ENCODE data around the gene FER1L5. TPM values are rescaled to one million over a fixed set of nuclear protein-coding genes. Genes with fewer than 3 reads are reported as not detected.

Gene FER1L5
- total and polyA plus RNA-seq, 2 donors (not counting 1 experiment from before 2014, with no cell fraction given): not detected

GRCh38 chr2:96602330-96602823 is 40.2 kb upstream of the FER1L5 start:
- ChIA-PET POLR2A (interaction anchor here (0.8 kb wide), 1 partner anchor 10 kb away, joined by 8 read pairs; no protein-coding TSS in a partner anchor), CTCF (interaction anchor here (0.7 to 1.1 kb wide), 2 partner anchors 255 to 510 kb away, joined by 3 to 4 read pairs; partner anchors contain the start of genes ANKRD36 and ANKRD39)
- no peaks in the 10 kb centered on the region for H3K27me3 Mint-ChIP-seq
- DNase-seq: peak; percentile 24
- no peaks in the 10 kb centered on the region for H4K20me1 ChIP-seq (ENCODE audit: control insufficient read depth, insufficient read depth, low read length, poor library complexity, severe bottlenecking)
- H3K9me3 Mint-ChIP-seq (ENCODE audit: insufficient read depth): no peaks in the 10 kb centered on the region
- H3K79me2 ChIP-seq (ENCODE audit: control insufficient read depth, insufficient read depth, low read length): no peaks in the 10 kb centered on the region
- no peak overlapping the region for H3K9ac ChIP-seq (ENCODE audit: low read length)
- H3K27ac ChIP-seq (ENCODE audit: low read length in 2 of 2): no peak overlapping the region
- H3K27me3 ChIP-seq (replicated peaks in 1 of 4; ENCODE audit: control extremely low read depth in 1 of 4, control insufficient read depth in 3 of 4, insufficient read depth in 4 of 4, low read length in 3 of 4): no peaks in the 10 kb centered on the region
- no peaks in the 10 kb centered on the region for H3K4me1 Mint-ChIP-seq
- H2AFZ ChIP-seq (ENCODE audit: insufficient read depth, low read depth, low read length, poor library complexity, severe bottlenecking): no peak overlapping the region
- H3K27ac Mint-ChIP-seq: no peak overlapping the region
- H3K4me3 Mint-ChIP-seq: no peak overlapping the region
- H3K36me3 ChIP-seq (replicated peaks in 1 of 2; ENCODE audit: control extremely low read depth in 1 of 2, control insufficient read depth in 1 of 2, extremely low read depth in 1 of 2, insufficient read depth in 2 of 2, low read length in 1 of 2): peaks cover 4 to 80% of the 10 kb centered on the region in 2 experiments
- intact Hi-C loops (cut with micrococcal nuclease): no loop called here
- no CpG with 5 or more reads among the region's 2 CpGs for WGBS (ENCODE audit: insufficient coverage)
- H3K4me1 ChIP-seq (ENCODE audit: control insufficient read depth in 2 of 2, insufficient read depth in 2 of 2, low read length in 2 of 2): no peaks in the 10 kb centered on the region
- H3K4me2 ChIP-seq (replicated peaks; ENCODE audit: low read depth, low read length, poor library complexity, severe bottlenecking): no peak overlapping the region
- no peak overlapping the region for H3K4me3 ChIP-seq (ENCODE audit: control extremely low read depth in 1 of 5, extremely low read depth in 1 of 5, insufficient read depth in 1 of 5, low read depth in 2 of 5, low read length in 4 of 5)
- no peak for TF ChIP-seq EZH2 (IDR thresholded peaks at IDR 0.05; ENCODE audit: borderline replicate concordance, insufficient read depth, low read depth, low read length, poor library complexity, severe bottlenecking)
- TF ChIP-seq CTCF (IDR thresholded peaks at IDR 0.05): no peak
- ATAC-seq (ENCODE audit: low read depth): no peak
- H3K9me3 ChIP-seq (ENCODE audit: control extremely low read depth in 1 of 3, control insufficient read depth in 2 of 3, insufficient read depth in 1 of 3, low read length in 2 of 3): no peaks in the 10 kb centered on the region

GRCh38 chr2:96604104-96604503 is 38.5 kb upstream of the FER1L5 start:
- CTCF ChIA-PET: interaction anchor here (0.6 to 1.5 kb wide), 3 partner anchors 10 to 196 kb away, joined by 3 to 5 read pairs (median 5); no protein-coding TSS in a partner anchor

More at GRCh38 chr2:96604104-96604503, 38.5 kb upstream of the FER1L5 start:
- Histone ChIP-seq H3K9me3 (ENCODE audit: control extremely low read depth in 1 of 3, control insufficient read depth in 2 of 3, insufficient read depth in 1 of 3, low read length in 2 of 3) (no peaks in the 10 kb centered on the region), H3K27me3 (replicated peaks in 1 of 4; ENCODE audit: control extremely low read depth in 1 of 4, control insufficient read depth in 3 of 4, insufficient read depth in 4 of 4, low read length in 3 of 4) (no peaks in the 10 kb centered on the region), H4K20me1 (ENCODE audit: control insufficient read depth, insufficient read depth, low read length, poor library complexity, severe bottlenecking) (no peaks in the 10 kb centered on the region), H2AFZ (ENCODE audit: insufficient read depth, low read depth, low read length, poor library complexity, severe bottlenecking) (no peak overlapping the region), H3K79me2 (ENCODE audit: control insufficient read depth, insufficient read depth, low read length) (no peaks in the 10 kb centered on the region), H3K27ac (ENCODE audit: low read length in 2 of 2) (no peak overlapping the region), H3K4me3 (ENCODE audit: control extremely low read depth in 1 of 5, extremely low read depth in 1 of 5, insufficient read depth in 1 of 5, low read depth in 2 of 5, low read length in 4 of 5) (no peak overlapping the region), H3K4me2 (replicated peaks; ENCODE audit: low read depth, low read length, poor library complexity, severe bottlenecking) (no peak overlapping the region), H3K36me3 (replicated peaks in 1 of 2; ENCODE audit: control extremely low read depth in 1 of 2, control insufficient read depth in 1 of 2, extremely low read depth in 1 of 2, insufficient read depth in 2 of 2, low read length in 1 of 2) (peaks cover 4 to 90% of the 10 kb centered on the region in 2 experiments), H3K4me1 (ENCODE audit: control insufficient read depth in 2 of 2, insufficient read depth in 2 of 2, low read length in 2 of 2) (no peaks in the 10 kb centered on the region), H3K9ac (ENCODE audit: low read length) (no peak overlapping the region)
- H3K9me3 Mint-ChIP-seq (ENCODE audit: insufficient read depth): no peaks in the 10 kb centered on the region
- H3K27me3 Mint-ChIP-seq: no peaks in the 10 kb centered on the region
- DNase-seq (no peak), ATAC-seq (ENCODE audit: low read depth) (no peak)
- intact Hi-C loops (cut with micrococcal nuclease): no loop called here
- no peak for TF ChIP-seq CTCF (IDR thresholded peaks at IDR 0.05)
- TF ChIP-seq EZH2 (IDR thresholded peaks at IDR 0.05; ENCODE audit: borderline replicate concordance, insufficient read depth, low read depth, low read length, poor library complexity, severe bottlenecking): no peak
- no peak overlapping the region for H3K4me3 Mint-ChIP-seq
- POLR2A ChIA-PET: no interaction called here
- 100% methylated on average over 1 of the region's 2 CpGs for WGBS (ENCODE audit: insufficient coverage)
- H3K4me1 Mint-ChIP-seq: no peaks in the 10 kb centered on the region
- H3K27ac Mint-ChIP-seq: no peak overlapping the region
